Stimulated activated CD4-positive, alpha-beta T cell treated with anti-CD3 and anti-CD28 coated beads, Interleukin-4, amount 100 ng/mL, for 4 hours (primary cell): ENCODE measurements around the gene KLF3.
"Not testable (repeated sequence)": the region's sequence is repeated elsewhere in the genome, so short reads cannot be mapped to it uniquely, and the experiment has no call there.

Source experiments
- DNase-seq, 2 experiments: peaks; one replicate each; pipeline ENCODE4 v3.0.0-alpha.2; 2020

KLF3 gene

DNA sequence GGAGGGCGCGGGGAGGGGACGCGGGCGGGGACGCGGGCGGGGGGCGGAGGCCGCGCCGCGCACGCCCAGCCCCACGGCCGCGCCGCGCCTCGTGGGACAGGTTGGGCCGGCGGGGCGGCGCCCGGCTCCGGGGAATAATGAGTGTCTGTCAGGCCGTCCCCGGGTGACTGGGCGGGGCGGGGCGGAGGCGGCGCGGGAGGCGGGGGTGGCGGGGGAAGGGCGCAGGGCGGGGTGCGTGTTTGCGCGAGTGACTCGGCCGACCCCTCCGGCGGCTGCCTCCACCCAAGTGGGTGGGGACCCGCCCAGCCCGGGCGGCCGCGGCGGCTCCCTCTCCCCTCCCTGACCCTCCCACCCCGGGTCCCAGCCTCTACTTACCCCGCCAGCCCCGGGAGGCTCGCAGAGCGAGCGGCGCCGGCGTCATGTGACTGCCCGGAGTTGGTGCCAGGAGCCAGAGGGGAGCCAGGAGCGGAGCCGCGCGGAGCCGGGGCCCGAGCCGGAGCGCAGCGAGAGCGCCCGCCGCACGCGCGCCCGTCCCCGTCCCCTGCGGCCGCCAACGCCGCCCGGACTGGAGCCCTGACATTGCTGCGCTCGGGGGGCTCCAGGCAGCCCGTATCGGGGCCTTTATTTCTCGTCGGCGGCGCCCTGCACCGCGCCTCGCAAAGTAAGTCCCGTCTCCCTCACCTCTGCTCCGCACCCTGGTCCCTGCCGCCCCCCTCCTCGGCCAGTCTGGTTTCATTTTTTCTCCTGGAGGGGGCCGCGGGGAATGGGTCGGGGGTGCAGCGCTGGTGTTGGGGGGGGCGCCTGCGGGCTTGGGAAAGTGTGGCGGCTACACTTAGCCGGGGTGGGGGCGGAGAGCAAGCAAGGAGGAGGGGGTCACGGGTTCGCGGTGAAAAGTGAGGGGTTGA lies at the start of gene KLF3:
KLF3 (plus strand) TSS at position 399 of the 905 bp plus-strand sequence. CDS start 16,427 bp downstream, outside the sequence.
- peak; percentile 86 to 91 for DNase-seq

DNA sequence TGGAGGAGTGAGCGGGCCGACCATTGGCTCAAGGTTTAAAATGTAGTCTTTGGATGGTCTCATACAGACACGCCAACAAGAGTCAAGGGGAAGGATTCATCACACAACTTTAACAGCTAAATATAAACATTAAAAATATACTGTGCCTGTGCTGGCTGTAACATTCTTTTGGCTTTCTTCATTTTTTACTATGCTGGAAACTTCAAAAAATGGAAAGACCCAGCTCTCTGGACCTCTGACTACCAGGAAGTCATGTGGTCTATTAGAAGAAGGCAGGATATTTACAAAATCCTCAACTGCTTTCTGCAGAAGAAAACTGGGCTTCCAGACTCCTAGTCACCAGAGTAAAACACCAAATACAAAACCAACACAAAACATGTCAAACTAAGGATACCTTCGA lies 49.8 kb upstream of the KLF3 start:
- no peak for DNase-seq

DNA sequence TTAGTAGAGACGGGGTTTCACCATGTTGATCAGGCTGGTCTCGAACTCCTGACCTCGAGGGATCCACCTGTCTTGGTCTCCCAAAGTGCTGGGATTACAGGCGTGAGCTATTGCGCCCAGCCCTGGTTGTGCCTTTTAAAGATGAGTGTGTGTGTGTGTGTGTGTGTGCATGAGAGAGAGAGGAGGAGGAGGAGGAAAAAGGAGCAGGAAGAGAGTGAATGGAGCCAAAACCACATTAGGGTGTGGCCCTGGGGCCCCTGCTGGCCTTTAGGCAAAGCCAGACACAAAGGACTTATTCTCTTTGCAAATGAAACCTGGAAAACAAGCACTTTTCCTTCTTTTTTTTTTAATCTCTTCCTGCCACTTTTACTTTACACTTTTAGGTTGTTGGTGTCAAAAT lies 48.2 kb upstream of the KLF3 start:
- no peak for DNase-seq

DNA sequence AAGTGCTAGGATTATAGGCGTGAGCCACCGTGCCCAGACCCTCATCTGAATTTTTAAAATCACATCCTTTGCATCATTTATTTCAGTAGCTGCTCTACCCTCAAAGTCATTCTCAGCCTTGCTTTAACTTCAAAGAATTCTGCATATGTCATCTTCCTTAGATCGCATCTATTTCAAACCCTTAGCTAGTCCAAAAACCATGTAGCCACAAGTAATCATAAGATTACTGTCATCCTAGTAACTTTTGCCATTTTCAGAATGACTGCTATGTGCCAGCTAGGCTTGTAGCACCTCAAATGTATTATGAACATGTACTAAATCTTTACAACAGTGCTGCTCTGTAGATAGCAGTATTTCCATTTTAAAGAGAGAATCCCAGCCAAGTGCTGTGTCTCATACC lies 45.5 kb upstream of the KLF3 start:
- no peak for DNase-seq

DNA sequence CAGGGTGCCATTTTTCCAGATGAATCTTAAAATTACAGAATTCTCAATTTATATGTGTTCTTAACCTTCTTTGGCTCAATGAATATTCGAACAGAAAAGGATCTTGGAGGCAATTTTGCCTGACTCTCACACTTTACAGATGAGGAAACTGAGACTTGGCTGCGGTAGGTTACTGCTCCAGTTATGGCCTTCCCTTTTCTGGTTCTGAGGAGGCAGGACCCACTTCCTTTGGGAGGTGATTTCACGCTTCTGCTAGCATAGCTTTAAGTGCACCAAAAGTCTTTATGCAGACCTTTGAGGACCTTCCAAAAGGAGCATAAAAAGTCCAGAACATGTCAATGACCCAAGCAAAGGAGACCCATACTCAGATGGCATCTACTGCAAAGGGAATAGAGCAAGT lies 44.7 kb upstream of the KLF3 start:
- no peak for DNase-seq

DNA sequence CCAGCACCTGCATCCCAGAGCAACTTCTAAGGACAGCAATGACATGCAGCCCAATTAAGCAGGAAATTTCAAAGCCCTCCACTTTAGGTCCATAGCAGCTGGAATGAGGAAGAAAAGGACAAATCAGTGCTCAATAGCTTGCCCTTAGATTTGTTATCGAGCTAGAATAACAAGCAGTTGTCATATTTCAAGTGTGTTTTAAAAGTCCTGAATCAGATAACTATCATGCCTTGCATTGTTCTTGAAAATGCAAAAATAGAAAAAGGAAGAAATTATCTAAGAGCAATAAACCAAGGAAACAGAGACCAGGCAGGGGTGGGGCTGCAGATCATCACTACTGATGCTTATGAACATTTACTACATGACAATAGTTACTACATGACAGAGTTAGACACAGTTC lies 43.9 kb upstream of the KLF3 start:
- no peak for DNase-seq

DNA sequence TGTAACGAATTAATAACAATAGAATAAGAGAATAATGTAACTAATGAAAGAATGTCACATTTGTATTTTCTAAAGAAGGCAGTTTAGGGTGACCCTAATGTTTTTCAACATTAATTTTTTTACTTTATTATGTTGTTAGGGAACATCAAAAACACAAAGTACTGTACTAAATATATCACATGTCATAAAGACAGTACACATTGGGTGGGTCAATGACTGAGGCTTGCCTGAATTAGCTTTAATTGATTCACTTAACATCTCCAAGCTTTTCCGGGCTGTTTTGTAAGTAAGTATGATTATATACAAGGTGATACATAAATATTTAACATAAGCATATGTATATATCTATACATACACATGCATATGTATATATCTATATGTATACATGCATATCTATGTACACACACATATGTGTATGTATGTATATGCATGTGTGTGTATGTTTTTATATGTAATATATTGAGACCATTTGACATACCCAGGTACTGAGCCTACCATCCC lies 43.4 kb upstream of the KLF3 start:
- DNase-seq, result no peak

DNA sequence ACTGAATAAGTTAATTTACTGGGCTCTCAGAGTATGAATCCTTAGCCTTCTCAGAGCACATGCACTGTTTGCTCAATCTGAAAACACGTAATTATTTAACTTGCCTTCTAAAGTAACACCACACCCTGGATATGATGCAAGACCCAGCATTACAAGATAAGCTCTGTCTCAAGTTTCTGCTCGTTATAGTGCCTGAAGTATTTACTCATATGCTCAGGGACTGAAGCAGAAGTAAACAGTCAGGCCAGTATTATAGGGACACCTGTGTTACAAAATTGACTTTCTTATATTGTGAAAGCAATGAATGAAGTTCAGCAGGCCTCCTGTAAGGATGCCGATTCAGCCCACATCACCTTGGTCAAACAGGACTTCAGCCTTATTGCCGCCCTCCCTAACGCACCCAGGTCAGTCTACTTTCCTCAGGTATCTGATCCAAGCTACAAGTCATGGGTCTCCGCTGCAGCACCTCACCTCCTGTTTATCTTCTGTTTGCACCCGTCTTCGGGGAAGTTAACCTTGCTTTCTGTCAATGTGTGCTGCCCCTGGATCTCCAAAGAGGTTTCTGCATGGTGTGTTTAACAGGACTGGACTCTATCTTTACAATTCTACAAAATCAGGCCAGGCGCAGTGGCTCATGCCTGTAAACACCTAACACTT lies 42.8 kb upstream of the KLF3 start:
- no peak for DNase-seq

DNA sequence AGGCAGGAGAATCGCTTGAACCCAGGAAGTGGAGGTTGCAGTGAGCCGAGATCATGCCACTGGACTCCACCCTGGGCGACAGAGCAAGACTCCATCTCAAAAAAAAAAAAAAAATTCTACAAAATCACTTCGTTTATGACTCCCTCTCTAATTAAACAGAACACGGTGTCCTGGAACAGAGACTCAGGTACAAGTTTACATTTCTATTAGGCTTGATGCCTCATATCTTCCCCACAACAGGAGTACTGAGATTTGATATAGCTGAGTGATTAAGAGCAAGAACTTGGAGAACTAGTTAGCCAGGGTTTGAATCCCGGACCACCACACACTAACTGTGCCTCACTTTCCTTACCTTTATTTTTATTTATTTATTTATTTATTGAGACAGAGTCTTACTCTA lies 42.2 kb upstream of the KLF3 start:
- no peak for DNase-seq

DNA sequence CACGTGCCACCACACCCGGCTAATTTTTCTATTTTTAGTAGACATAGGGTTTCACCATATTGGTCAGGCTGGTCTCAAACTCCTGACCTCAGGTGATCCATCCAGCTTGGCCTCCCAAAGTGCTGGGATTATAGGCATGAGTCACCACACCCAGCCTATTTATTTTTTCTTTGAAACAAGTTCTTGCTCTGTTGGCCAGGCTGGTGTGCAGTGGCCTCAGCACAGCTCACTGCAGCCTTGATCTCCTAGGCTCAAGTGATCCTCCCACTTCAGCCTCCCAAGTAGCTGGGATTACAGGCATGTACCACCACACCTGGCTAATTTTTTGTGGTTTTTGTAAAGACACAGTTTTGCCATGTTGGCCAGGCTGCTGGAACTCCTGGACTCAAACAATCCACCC lies 41.7 kb upstream of the KLF3 start:
- DNase-seq, result not testable (repeated sequence)

DNA sequence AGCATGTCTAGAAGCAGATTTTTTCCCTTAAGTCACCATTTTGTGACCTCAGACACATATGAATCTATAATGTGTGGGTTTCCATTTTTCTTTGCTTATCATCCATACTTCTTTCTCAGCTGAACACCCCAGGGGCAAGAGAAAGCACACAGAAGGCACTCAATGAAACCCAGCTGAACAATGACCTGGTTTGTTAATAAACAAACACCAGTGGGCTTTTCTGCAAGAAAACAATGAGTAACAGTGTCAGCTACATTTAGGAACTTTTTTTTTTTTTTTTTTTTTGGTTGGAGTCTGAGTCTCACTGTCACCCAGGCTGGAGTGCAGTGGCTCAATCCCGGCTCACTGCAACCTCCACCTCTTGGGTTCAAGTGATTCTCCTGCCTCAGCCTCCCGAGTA lies 40.7 kb upstream of the KLF3 start:
- DNase-seq, result no peak

DNA sequence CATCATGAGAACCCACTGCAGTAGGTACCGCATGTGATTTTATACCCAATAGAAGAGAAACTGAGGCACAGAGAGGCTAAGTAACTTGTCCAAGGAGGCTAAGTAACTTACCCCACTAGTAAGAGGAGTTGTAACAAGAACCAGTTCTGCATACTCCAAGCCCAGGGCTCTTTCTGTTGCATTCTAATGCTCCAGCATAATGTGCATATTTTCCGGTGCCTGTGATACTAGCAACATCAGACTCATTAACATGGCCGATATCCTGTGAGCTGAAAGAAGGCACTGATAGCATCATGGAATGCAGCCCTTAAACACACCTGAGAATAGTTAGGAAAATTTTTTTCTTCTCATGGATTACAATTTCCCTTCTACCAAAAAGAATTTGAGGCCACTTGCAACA lies 39.7 kb upstream of the KLF3 start:
- no peak for DNase-seq

DNA sequence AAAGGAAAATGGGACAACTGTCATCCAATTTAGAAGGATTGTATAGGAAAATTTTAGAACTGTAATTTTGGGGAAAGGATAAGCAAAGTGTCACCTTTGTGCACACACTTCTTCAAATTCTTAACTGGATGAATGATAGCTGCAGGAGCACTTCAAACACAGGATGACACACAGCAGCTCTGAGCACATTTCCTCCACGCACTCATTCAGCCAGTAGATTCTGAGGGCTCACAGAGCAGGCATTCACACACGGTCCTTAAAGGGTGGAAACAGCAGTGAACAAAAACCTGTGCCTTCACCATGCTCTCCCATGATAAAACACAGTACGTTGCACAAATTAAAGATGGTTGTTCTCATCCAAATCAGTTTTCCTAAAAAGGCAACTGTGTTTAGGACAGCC lies 38.5 kb upstream of the KLF3 start:
- DNase-seq, result peak in 1 of 2 experiments; percentile 7

DNA sequence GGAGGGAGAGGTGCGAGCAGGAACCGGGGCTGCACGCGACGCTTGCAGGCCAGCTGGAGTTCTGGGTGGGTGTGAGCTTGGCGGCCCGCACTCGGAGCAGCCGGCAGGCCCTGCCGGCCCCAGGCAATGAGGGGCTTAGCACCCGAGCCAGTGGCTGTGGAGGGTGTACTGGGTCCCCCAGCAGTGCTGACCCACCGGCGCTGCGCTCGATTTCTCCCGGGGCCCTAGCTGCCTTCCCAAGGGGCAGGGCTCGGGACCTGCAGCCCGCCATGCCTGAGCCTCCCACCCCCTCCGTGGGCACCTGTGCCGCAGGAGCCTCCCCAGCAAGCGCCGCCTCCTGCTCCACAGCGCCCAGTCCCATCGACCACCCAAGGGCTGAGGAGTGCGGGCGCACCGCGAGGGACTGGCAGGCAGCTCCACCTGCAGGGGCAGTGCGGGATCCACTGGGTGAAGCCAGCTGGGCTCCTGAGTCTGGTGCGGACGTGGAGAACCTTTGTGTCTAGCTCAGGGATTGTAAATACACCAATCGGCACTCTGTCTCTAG lies 37.0 kb upstream of the KLF3 start:
- DNase-seq, result not testable (repeated sequence)

DNA sequence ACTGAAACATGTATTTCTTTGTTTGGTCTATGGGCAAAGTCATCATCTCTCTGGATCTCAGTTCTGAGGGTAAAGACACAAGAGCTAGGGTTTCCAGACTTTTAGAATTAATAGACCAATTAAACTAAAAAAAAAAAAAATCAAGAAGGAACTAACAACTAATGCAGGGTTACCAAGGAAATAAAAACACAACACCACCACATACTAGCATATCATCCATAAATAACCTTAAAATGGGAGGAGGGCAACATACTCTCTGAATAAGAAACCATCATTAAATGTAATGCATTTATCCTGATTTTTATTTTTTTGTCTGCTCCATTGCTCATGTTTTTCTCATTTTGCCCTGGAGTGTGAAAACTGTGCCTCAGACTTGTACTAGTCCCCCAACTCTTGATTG lies 33.5 kb upstream of the KLF3 start:
- no peak for DNase-seq

DNA sequence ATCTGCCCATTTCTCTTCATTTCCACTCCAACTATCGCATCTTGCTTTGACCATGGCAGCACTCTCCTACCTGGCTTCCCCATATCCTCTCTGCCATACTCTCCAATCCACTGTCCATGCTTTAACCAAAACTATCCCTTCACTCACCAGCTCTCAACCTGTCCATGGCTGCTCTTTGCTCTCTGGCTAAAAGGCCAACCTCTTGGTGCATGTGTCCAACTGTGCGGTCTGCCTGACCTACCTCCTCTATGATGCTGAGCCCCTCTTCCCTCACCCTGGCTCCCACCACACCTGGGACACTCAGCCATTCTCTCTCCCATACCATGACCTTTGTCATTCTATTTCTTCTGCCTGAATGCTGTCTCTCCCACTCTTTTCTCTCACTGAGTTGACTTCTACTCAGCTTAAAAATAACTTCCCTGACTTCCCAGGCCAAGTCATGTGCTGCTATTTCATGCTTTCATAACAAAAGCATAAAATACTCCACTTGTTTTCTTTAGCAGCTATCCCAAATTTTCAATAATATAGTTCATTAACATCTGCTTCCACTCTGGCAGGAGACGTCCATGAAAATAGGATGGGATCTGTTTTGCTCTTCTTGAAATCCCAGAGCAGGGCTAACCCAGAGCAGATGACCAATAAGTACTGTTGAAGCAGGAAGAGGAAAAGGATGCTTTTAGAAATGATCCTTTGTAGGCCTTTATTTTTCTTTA lies 29.8 kb upstream of the KLF3 start:
- no peak for DNase-seq

DNA sequence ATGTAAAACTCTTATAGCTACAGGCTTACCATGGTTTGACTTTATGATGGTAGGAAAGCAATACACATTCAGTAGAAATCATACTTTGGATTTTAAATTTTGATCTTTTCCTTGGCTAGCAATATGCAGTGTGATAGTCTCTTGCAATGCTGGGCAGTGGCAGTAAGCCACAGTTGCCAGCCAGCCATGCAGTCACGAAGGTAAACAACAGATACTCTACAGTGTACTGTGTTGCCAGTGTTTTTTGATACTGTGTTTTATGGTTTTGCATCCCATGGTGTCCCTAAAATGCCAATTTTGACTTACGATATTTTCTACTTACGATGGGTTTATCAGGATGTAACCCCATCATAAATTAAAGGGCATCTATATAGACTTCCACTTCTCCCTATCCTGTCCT lies 24.8 kb upstream of the KLF3 start:
- DNase-seq, result no peak

DNA sequence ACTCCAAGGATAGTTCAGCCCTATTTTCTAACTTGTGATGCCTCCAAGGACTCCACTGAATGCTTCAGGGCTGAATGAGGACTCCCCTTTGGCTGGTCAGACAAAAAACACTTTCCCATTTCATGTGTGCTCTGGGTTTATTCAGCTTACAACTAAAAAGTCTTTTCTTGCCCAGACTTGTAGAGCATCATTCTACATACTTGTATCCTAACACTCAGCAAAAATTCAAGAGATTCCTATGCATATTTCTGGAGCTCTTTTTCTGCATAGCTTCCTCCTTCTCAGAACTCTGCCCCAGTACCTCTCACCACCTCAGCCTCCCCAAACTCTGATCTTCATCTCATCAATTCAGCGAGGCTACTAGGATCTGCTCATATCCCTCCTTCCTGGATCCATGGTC lies 22.2 kb upstream of the KLF3 start:
- DNase-seq, result no peak

DNA sequence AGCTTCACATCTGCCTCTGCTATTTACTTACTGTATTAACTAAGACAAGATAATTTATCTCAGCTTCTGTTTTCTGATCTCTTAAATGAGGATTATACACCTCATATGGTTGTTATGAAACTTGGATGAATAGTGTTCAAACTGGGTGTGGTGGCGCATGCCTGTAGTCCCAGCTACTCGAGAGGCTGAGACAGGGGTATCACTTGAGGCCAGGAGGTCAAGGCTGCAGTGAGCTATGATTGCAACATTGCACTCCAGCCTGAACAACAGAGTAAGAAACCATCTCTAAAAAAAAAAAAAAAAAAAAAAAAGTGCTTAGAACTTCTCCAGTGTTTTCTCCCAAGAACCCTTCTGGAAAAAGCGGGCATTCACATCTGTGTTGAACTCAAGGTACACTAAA lies 19.8 kb upstream of the KLF3 start:
- no peak for DNase-seq

DNA sequence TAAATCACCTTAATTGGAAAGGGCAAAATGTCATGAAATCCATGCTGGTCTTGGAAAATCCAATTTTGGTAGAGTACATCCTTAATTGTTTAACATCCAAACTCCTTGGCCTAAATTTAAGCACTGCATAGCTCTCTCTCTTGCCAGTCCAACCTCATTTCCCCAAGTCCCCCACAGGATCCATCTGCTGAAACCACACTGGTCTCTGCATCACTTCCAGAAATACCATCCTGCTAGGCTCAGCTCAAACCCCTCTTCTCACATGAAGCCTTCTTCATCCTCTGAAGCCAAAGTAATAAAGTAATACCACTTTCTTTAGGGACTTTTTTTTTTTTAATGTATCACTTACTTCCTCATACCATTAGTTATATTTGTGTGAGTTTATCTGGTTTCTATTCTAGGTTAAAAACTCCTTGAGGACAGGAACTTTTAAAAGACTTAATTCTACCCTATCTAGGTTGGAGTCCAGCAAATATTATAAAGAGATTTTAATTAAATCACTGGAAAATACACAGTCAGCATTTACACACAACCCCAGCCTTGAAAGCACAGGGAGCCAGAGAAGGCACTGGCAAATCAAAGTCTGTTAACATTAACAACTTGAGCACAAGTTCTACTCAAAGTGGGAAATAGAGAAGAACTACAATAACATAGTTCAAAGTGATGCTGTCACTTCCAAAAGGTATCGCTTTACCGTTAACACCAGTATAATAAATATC lies 16.7 kb upstream of the KLF3 start:
- DNase-seq, result no peak

DNA sequence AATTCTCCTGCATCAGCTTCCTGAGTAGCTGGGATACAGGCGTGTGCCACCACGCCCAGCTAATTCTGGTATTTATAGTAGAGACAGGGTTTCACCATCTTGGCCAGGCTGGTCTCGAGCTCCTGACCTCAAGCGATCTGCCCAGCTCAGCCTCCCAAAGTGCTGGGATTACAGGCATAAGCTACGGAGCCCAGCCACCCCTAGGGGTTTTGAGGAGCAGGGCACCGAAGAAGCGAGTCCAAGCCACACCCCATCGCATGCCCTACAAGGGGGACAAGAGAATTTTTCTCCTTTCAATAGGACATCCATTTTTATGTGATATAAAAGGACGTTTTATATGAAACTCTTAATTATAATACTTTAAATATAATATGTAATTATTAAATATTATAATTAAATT lies 13.9 kb upstream of the KLF3 start:
- DNase-seq, result no peak

DNA sequence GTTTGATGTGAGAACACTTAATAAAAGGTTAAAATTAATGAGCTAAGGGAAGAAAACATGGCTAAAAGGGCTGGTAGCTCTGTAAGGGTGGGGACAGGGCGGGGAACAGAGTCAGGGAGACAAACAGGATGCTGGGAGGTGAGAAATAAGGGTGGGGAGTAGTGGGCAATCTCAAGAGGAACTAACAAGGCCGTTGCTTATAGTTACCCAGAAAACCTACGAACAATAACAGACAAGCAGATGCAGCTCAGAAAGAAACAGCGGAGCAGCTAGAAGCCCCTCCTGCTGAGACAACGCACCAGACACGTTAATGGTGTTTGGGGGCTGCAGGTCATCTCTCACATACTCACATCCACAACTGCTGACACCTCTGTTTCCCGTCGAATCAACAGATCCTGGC lies 9.7 kb upstream of the KLF3 start:
- no peak for DNase-seq

DNA sequence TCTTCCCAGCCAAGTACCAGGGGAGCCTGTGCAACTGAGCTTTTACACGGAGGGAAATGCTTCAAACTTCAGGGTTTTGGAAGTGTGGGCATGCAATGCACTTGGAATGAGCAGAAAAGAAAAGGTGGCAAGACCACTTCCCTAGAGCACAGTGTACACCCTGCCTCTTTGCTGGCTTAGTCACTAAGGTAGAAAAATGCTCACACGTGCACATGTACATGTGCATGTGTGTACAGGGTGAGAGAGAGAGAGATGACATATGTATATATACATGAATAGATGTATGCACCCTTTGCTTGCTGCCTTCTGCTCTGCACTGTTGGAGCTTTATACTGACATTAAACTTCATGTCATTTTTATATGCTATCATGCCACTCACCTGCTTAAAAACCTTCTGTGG lies 7.9 kb upstream of the KLF3 start:
- DNase-seq, result no peak
